Esophagus squamous epithelium (tissue), 5 donors: ENCODE measurements around the gene GALNT17. TPM values are rescaled to one million over a fixed set of nuclear protein-coding genes. Genes with fewer than 3 reads are reported as not detected.

Experiments
- DNase-seq: peaks from one replicate; lab custom pipeline; 2025; lab: John Stamatoyannopoulos, UW
- H3K27ac ChIP-seq, 4 donors: fragments of 200-600 bp; sonication (generic); one replicate each; pipeline ENCODE4 v1.5.1; 2016 to 2019; ENCODE audit warnings: mild to moderate bottlenecking in 1 of 4
- H3K27me3 ChIP-seq, 4 donors: fragments of 200-600 bp; sonication (generic); 1 replicate in 3 of 4; 2 replicates in 1 of 4; pipeline versions ENCODE4 v1.5.1 to v1.6.0; 2017 to 2021; ENCODE audit warnings: antibody characterized with exemption in 1 of 4
- H3K36me3 ChIP-seq, 3 donors: fragments of 200-600 bp; sonication (generic); one replicate each; pipeline ENCODE4 v1.5.1; 2016 to 2019
- H3K4me1 ChIP-seq, 3 donors: fragments of 200-600 bp; sonication (generic); one replicate each; pipeline ENCODE4 v1.5.1; 2017 to 2019
- H3K4me3 ChIP-seq, 4 donors: fragments of 200-600 bp; sonication (generic); 1 replicate in 3 of 4; 2 replicates in 1 of 4; pipeline ENCODE4 v1.5.1; 2016 to 2019; ENCODE audit warnings: mild to moderate bottlenecking in 2 of 4, moderate library complexity in 1 of 4
- H3K9me3 ChIP-seq, 3 donors: fragments of 200-600 bp; sonication (generic); one replicate each; pipeline ENCODE4 v1.5.1; 2016 to 2019
- POLR2A ChIP-seq, 4 donors: fragments of 450-650 bp; IDR thresholded peaks; one replicate each; pipeline ENCODE4 v1.6.1; 2017; ENCODE audit warnings: antibody characterized with exemption in 4 of 4, mild to moderate bottlenecking in 4 of 4, moderate library complexity in 3 of 4
- WGBS, 2 donors: methylation state at CpG; one replicate each; pipeline ENCODE4 v1.1.5; 2018; 5-methylcytosine and 5-hydroxymethylcytosine counted together
- intact Hi-C: fragments of 100-400 bp; cut with DNase I; formaldehyde crosslinking; loops from one replicate; pipeline ENCODE4 v1.15.0; 2022
- total RNA-seq, 4 donors: library from RNA; depleted of rRNA; stranded (reverse); fragments of >200 nt; gene quantifications; one replicate each; pipeline ENCODE4 v1.1.0, GENCODE V29; 2016
- TF ChIP-seq, protein P1 (sequence below), 6 experiments: fragments of 450-650 bp in 4 of 6; fragments of 200-600 bp in 2 of 6; sonication (generic) in 2 of 6; IDR thresholded peaks; one replicate each; pipeline ENCODE4 v1.5.1; 2016 to 2019; ENCODE audit warnings: antibody characterized with exemption in 6 of 6, mild to moderate bottlenecking in 4 of 6, moderate library complexity in 4 of 6
- donor health status: DM: yes; HTN: yes; CAD: no.

The GALNT17 gene
- total RNA-seq, 4 donors from 2014 or later, result 1.6 to 22.1 (median 2.5) TPM

DNA sequence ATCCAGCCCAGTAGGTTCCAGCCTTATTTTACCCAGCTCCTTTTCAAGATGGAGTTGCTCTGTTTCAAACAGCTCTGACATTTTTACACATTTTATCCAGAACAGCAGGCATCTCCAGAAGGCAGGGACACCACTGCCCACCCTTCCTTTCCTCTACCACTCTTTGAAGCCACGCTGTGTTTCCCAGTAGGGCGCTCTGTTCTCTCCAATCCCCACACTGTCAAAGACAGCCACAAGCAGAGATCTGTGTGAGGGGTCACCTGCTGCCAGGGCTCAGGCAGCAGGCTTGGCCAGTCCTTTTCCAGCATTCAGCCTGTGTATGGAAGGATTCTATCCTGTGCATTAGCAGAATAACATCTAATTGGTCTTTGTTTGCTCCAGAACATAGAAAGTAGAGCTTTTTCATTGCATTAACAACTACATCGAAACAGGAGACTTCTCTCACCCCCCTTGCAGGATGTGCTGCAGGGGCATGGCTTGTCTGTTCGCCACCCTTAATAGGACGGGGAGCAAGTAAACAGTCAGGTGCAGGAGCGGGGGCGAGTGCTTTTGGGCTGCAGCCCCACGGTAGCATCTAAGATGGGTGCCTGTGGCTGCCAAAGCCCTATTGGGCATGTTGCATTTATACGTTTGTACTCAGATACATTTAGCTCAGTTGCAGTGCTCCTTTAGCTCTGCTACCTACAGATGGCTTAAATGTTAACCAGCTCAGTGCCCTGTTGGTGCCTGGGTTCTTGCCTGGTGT, 326.1 kb downstream of the GALNT17 start:
- intact Hi-C loops, result no loop called here
- 38 to 54% methylated on average over 3 to 9 of the region's 9 CpGs for WGBS, 2 donors

DNA sequence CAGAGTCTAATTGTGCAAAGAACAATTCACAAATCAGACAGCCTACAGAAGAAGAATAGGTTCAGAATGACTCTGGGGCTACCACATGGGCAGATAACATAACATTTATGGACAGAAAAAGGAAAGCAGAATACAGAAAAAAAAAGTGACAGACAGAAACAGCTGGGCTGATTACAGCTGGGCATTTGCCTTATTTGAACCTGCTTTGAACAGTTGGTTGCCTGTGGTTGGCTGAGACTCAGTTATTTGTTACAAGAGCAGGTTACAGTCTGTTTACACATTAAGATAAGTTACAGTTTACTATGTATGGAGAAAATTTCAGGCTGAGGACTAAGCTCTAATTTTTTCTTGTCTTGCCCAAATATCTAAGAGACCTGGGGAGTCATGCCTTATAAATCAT, 327.2 kb downstream of the GALNT17 start:
- intact Hi-C loops, result no loop called here
- Histone ChIP-seq H3K9me3 (no peaks in the 10 kb centered on the region), H3K27ac (no peak overlapping the region), H3K4me1 (no peaks in the 10 kb centered on the region), H3K27me3 (no peaks in the 10 kb centered on the region), H3K4me3 (no peak overlapping the region), H3K36me3 (no peaks in the 10 kb centered on the region)
- TF ChIP-seq, protein P1, sequence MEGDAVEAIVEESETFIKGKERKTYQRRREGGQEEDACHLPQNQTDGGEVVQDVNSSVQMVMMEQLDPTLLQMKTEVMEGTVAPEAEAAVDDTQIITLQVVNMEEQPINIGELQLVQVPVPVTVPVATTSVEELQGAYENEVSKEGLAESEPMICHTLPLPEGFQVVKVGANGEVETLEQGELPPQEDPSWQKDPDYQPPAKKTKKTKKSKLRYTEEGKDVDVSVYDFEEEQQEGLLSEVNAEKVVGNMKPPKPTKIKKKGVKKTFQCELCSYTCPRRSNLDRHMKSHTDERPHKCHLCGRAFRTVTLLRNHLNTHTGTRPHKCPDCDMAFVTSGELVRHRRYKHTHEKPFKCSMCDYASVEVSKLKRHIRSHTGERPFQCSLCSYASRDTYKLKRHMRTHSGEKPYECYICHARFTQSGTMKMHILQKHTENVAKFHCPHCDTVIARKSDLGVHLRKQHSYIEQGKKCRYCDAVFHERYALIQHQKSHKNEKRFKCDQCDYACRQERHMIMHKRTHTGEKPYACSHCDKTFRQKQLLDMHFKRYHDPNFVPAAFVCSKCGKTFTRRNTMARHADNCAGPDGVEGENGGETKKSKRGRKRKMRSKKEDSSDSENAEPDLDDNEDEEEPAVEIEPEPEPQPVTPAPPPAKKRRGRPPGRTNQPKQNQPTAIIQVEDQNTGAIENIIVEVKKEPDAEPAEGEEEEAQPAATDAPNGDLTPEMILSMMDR (IDR thresholded peaks at IDR 0.05), result no peak
- TF ChIP-seq POLR2A (IDR thresholded peaks at IDR 0.05), result no peak
- DNase-seq, result no peak

More for the DNA sequence above, 326.1 kb downstream of the GALNT17 start:
- H3K4me1 ChIP-seq, result no peaks in the 10 kb centered on the region
- DNase-seq, result no peak
- H3K36me3 ChIP-seq, result no peaks in the 10 kb centered on the region
- TF ChIP-seq POLR2A (IDR thresholded peaks at IDR 0.05), result no peak
- TF ChIP-seq, protein P1 (IDR thresholded peaks at IDR 0.05), result no peak
- no peaks in the 10 kb centered on the region for H3K9me3 ChIP-seq
- no peaks in the 10 kb centered on the region for H3K27me3 ChIP-seq
- no peak overlapping the region for H3K27ac ChIP-seq
- H3K4me3 ChIP-seq, result no peak overlapping the region

DNA sequence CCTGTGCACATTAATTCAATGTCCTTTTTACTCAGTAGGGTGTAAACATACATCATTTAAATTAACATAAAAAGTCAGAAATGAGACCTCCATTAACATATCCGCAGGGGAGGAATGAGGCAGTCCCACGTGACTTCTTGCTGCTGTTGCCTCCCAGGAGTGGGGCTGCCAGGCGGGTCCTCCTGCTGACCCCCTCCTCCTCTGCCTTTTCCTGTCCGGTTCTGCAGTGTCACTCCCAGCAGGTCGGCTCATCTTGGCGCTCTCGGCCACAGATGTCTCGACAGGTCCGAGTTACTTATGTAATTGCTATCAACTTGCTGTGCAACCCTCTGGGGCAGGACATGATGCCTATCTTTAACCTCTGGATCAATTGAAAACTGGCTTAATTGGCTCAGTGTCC, 329.6 kb downstream of the GALNT17 start:
- Histone ChIP-seq H3K27me3 (no peaks in the 10 kb centered on the region), H3K9me3 (no peaks in the 10 kb centered on the region), H3K4me1 (no peaks in the 10 kb centered on the region), H3K4me3 (no peak overlapping the region), H3K27ac (no peak overlapping the region), H3K36me3 (no peaks in the 10 kb centered on the region)
- DNase-seq, result no peak
- intact Hi-C loops, result no loop called here
- no peak for TF ChIP-seq POLR2A (IDR thresholded peaks at IDR 0.05)
- TF ChIP-seq, protein P1 (IDR thresholded peaks at IDR 0.05), result no peak
- WGBS, 2 donors, result 78 to 83% methylated on average over 9 of the region's 9 CpGs

DNA sequence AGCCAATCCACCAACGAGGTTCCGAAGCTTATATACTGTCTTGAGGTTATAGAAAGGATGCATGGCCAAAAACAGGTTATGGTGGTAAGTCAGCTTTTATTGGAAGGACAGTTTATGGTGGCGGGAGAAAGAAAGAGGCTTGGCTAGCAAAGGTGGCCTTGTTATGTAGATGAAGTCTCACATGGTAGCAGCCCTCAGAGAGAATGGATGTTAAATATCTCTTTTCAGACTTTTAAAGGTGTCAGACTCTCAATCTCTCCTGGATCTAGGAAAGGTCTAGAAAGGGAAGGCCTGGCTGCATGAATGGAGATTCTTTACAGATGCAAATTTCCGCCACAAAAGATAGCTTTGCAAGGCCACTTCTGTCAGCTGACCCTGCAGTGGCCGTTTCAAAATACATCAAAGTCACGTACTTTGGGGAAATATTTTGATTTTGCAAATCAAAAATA, 333.8 kb downstream of the GALNT17 start:
- WGBS, 2 donors, result 64 to 66% methylated on average over 6 of the region's 6 CpGs
- intact Hi-C loops, result no loop called here
- H3K27ac ChIP-seq, result no peak overlapping the region
- no peaks in the 10 kb centered on the region for H3K9me3 ChIP-seq
- no peak overlapping the region for H3K4me3 ChIP-seq
- no peak for TF ChIP-seq POLR2A (IDR thresholded peaks at IDR 0.05)
- TF ChIP-seq, protein P1 (IDR thresholded peaks at IDR 0.05), result no peak
- H3K36me3 ChIP-seq, result no peaks in the 10 kb centered on the region
- DNase-seq, result no peak
- no peaks in the 10 kb centered on the region for H3K4me1 ChIP-seq
- H3K27me3 ChIP-seq, result no peaks in the 10 kb centered on the region

DNA sequence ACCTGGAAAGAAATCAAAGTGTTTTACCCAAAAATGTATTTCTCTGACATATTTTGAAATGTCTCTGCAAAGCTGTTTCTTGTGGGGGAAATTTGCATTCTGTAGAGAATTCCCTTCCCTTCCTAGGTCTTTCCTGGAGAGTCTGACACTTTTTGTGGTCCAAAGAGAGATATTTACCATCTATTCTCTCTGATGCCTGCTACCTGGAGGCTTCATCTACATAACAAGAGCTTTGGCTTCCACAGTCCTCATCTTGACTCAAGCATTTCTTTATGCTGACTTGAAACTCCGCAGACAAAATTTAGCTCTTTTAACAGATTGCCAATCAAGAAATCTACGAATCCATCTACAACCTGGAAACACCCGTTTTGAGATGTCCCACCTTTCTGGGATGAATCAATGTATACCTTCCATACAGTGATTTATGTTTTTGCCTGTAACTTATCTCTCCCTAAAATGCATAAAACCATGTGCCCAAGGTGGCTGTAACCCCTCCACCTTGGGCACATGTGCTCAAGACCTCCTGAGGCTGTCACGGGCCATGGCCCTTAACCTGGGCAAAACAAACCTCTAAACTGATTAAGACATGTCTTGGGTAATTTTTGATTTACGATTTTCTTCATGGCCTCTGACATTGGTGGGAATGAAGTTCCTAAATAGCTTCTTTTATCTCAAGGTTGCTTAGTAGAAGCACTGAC, 334.7 kb downstream of the GALNT17 start:
- no peak for TF ChIP-seq POLR2A (IDR thresholded peaks at IDR 0.05)
- TF ChIP-seq, protein P1 (IDR thresholded peaks at IDR 0.05), result no peak
- Histone ChIP-seq H3K4me1 (no peaks in the 10 kb centered on the region), H3K27me3 (no peaks in the 10 kb centered on the region), H3K4me3 (no peak overlapping the region), H3K27ac (no peak overlapping the region), H3K36me3 (no peaks in the 10 kb centered on the region), H3K9me3 (no peaks in the 10 kb centered on the region)
- intact Hi-C loops, result no loop called here
- WGBS, 2 donors, result 50 to 56% methylated on average over 5 of the region's 5 CpGs
- DNase-seq, result no peak
